GM18907 (cell line): ENCODE measurements around the gene TFPI.

Source experiments
- ATAC-seq: cut with Tn5 transposase; IDR thresholded peaks from one replicate; pipeline ENCODE4 v1.9.1; 2021; ENCODE audit warnings: mild to moderate bottlenecking, moderate library complexity; ENCODE audit not compliant: unreplicated experiment

The TFPI gene

DNA sequence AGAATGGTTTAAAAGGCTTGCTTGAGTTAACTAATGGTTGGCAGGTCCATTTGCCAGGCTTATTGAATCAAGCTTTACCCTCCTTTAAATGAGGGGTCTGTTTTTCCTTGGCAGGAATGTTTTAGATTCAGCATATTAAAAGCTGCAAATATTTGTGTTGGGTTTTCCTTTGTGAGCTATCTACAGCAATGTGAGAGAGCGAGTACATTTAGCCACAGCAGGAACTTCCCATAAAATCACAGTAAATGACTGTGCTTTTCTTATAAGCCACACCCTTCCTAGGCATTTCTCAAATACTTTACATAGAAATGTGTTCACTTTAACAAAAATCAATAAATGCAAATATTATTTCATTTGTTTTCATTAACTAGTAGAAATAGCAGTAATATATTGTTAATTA, 130.1 kb downstream of the TFPI start:
- ATAC-seq = no peak

DNA sequence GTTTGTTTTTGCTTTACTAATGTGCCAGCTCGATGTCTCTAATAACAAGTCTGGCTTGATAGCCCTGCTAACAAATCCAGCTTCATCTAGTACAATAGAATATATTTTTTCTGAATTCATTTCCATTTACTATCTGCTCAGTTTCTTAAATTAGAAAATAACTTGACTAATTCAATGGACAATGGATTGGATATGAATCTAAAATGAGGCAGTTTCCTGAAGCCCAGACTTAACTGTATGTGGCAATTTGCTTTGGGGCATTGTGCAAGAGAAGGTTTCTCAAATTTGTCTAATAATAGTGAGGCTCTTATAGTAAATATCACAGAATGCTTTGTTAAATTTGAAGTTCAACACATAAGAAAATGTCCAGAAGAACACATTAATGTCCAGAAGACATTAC, 132.0 kb downstream of the TFPI start:
- no peak for ATAC-seq

DNA sequence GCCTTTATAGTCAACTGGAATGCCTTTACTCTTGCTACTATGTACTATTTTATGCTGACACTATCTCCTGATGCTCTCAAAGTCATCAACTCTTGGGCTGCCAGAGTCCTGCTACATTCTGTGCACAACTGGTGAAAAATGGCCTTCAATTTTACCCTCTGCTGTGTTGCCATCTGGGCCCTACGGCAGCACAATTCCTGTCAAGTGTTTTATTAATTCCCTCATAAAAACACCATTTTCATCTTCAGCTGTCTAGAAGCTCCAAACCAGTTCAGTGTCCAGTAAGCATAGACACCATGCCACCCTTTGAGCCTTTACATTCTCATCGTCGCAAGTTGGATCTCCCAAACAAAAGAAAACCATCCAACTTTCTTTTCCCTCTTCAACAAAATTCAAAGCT, 132.7 kb downstream of the TFPI start:
- ATAC-seq = no peak

DNA sequence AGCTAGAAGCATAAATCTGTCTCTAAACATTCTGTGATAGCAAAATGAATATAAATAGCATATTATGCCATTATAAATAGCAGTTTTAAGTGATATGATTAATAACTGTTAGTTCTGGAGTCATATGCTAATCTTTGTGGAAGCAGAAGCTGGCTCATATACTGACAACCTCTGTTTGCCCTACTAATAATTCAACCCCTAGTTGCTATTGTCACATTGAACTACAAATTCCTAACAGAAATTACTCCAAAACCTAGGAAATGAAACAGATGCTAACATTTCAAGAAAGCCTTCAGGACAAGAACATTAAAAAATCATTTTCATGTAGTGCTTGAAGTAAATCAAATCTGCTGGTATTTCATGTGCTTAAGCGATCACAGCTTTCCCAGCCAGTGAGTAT, 134.4 kb downstream of the TFPI start:
- no peak for ATAC-seq

DNA sequence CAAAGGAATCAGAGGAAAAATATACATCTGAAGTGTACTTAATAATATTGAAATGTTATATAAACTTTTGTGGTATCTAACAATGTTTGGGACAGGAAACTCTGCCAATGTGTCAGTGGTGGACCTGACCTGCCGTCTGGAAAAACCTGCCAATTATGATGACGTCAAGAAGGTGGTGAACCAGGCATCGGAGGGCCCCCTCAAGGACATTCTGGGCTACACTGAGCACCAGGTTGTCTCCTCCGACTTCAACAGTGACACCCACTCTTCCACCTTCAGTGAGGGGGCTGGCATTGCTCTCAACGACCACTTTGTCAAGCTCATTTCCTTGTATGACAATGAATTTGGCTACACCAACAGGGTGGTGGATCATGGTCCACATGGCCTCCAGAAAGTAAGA, 138.8 kb downstream of the TFPI start:
- no peak for ATAC-seq
